HL-60 (cell line): ENCODE results near the gene USH2A.

Experiments
- CTCF ChIP-seq: IDR thresholded peaks from one replicate; pipeline ENCODE4 v1.5.1; 2011; ENCODE audit warnings: low read length, control low read depth, inconsistent platforms; ENCODE audit not compliant: insufficient read depth
- GABPA ChIP-seq: IDR thresholded peaks from 2 replicates; pipeline ENCODE4 v1.6.1; 2012; ENCODE audit warnings: low read depth
- POLR2AphosphoS5 ChIP-seq: IDR thresholded peaks from 2 replicates; pipeline ENCODE4 v1.6.1; 2012; ENCODE audit warnings: low read depth
- REST ChIP-seq: IDR thresholded peaks from 2 replicates; pipeline ENCODE4 v1.6.1; 2012; ENCODE audit warnings: low read depth; ENCODE audit not compliant: insufficient replicate concordance

- no peak for TF ChIP-seq POLR2AphosphoS5
- TF ChIP-seq CTCF: no peak
- TF ChIP-seq GABPA: no peak
- TF ChIP-seq REST: no peak
These were observed 841.4 kb downstream of the USH2A start for GRCh38 chr1:215581896-215582295.
